GM12892 (cell line): Measurements from ENCODE around the gene ATP1B3.
"Not testable (repeated sequence)": the region's sequence is repeated elsewhere in the genome, so short reads cannot be mapped to it uniquely, and the experiment has no call there.

Experiments used
- DNase-seq: peaks from one replicate; pipeline ENCODE4 v3.0.0; 2011; ENCODE audit not compliant: insufficient read length
- FAIRE-seq: peaks from 2 replicates; lab custom pipeline; 2011; peaks lifted over from hg19 to GRCh38; lab: Jason Lieb, UNC
- POLR2A ChIP-seq: IDR thresholded peaks from 2 replicates; pipeline ENCODE4 v1.6.1; 2011; ENCODE audit warnings: low read depth, low read length, control low read depth
- POLR2AphosphoS5 ChIP-seq: IDR thresholded peaks from 2 replicates; pipeline ENCODE4 v1.6.1; 2011; ENCODE audit warnings: low read depth, low read length, control low read depth
- TAF1 ChIP-seq: IDR thresholded peaks from 2 replicates; pipeline ENCODE4 v1.6.1; 2011; ENCODE audit warnings: low read depth, mild to moderate bottlenecking, control low read depth, low read length, borderline replicate concordance

Gene ATP1B3

GRCh38 chr3:141846050-141846433 lies 30.4 kb upstream of the ATP1B3 start:
- no peak for FAIRE-seq
- DNase-seq, result no peak
- TF ChIP-seq POLR2AphosphoS5 (no peak), TAF1 (no peak), POLR2A (no peak)

- not testable (repeated sequence) for FAIRE-seq, DNase-seq
Measured at GRCh38 chr3:141848159-141848748, 28.2 kb upstream of the ATP1B3 start.

GRCh38 chr3:141849056-141849815 lies 27.2 kb upstream of the ATP1B3 start:
- DNase-seq, result no peak
- FAIRE-seq, result no peak
- no peak for TF ChIP-seq TAF1
- TF ChIP-seq POLR2AphosphoS5, result no peak
- no peak for TF ChIP-seq POLR2A

GRCh38 chr3:141851411-141851810 lies 25.0 kb upstream of the ATP1B3 start:
- TF ChIP-seq POLR2A (no peak), POLR2AphosphoS5 (no peak), TAF1 (no peak)
- DNase-seq (no peak), FAIRE-seq (no peak)

GRCh38 chr3:141853081-141853601 lies 23.3 kb upstream of the ATP1B3 start:
- no peak for FAIRE-seq
- TF ChIP-seq TAF1 (no peak), POLR2A (no peak), POLR2AphosphoS5 (no peak)
- DNase-seq, result no peak

- no peak for DNase-seq
- TF ChIP-seq POLR2A (no peak), TAF1 (no peak), POLR2AphosphoS5 (no peak)
- FAIRE-seq, result no peak
Measured at GRCh38 chr3:141853629-141854168, 22.7 kb upstream of the ATP1B3 start.

GRCh38 chr3:141854599-141854998 lies 21.8 kb upstream of the ATP1B3 start:
- DNase-seq (no peak), FAIRE-seq (no peak)
- TF ChIP-seq TAF1, result no peak
- TF ChIP-seq POLR2A, result no peak
- TF ChIP-seq POLR2AphosphoS5, result no peak

- no peak for DNase-seq
- TF ChIP-seq POLR2AphosphoS5 (no peak), POLR2A (no peak), TAF1 (no peak)
- FAIRE-seq, result no peak
Measured at GRCh38 chr3:141858312-141858711, 18.1 kb upstream of the ATP1B3 start.

- DNase-seq (no peak), FAIRE-seq (no peak)
- TF ChIP-seq POLR2AphosphoS5 (no peak), POLR2A (no peak), TAF1 (no peak)
Measured at GRCh38 chr3:141859651-141860050, 16.8 kb upstream of the ATP1B3 start.

GRCh38 chr3:141860086-141860669 lies 16.3 kb upstream of the ATP1B3 start:
- no peak for FAIRE-seq

GRCh38 chr3:141860766-141861513 lies 15.5 kb upstream of the ATP1B3 start:
- TF ChIP-seq POLR2A, result no peak
- TF ChIP-seq TAF1, result no peak
- TF ChIP-seq POLR2AphosphoS5, result no peak
- no peak for DNase-seq
- FAIRE-seq, result no peak

More at GRCh38 chr3:141860086-141860669, 16.3 kb upstream of the ATP1B3 start:
- TF ChIP-seq TAF1, result no peak
- no peak for TF ChIP-seq POLR2AphosphoS5
- no peak for TF ChIP-seq POLR2A
- DNase-seq, result no peak
